NCI-H2081 (cell line): ENCODE measurements around the gene HOXA2.

ENCODE experiments used
- DNase-seq, 2 experiments: peaks; one replicate each; lab custom pipeline; 2025; lab: John Stamatoyannopoulos, UW

The HOXA2 gene

DNA sequence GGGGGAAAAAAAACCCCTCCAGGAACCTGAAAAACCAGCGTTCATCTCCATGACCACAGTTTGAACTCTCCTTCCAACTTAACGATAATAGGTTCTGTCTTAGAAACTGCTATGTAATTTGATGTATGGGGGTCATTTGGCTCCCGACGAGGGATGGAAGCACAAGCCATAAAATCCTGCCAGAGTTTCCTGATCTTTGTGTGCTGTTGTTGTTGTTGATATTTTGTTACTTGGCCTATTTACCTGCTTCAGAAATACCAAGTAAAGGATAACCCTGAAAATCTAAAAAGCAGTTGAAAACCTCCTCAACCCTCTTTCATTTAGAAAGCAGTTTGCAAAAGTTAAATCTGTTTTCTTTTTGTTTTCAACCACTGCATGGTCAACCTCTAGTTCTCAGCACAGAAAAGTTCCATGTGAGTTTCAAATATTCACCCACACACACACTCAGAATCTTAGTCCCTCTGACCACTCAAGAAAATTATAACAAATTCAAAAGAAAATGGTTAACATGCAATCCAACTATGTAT is 9.3 kb upstream of the HOXA2 start:
- DNase-seq: no peak

DNA sequence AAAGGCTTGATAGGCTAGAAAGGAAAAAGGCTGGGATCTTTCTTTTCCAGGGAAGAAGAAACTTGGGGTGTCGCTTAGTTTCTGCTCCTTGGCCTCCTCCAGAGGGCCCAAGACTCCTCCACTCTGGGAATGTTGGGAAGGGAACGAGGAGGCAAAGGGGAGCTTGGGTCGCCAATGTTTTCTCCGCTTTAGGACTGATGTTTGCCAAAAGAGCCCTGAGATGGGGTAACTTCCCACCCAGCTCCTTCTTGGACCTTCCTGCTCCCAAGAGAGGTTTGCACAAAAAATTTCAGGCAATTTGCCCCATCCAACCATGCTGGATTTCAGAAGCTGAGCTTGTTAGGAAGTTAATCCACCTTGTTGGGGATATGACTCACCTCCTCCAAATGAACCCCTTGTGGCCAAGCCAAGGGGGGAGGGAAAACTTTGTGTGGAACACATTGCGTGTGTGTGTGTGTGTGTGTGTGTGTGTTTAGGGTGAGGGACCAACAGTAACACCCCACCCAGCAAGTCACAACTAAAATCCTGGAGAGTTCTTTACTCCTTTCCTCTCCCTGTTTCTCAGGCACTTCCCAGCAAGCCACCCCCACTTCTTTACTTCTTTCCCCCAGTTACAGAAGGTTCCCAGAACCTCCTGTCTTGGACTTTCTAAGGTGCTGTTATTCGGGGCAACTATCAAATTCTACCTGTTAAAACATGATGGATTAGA is 8.7 kb upstream of the HOXA2 start:
- DNase-seq: no peak

DNA sequence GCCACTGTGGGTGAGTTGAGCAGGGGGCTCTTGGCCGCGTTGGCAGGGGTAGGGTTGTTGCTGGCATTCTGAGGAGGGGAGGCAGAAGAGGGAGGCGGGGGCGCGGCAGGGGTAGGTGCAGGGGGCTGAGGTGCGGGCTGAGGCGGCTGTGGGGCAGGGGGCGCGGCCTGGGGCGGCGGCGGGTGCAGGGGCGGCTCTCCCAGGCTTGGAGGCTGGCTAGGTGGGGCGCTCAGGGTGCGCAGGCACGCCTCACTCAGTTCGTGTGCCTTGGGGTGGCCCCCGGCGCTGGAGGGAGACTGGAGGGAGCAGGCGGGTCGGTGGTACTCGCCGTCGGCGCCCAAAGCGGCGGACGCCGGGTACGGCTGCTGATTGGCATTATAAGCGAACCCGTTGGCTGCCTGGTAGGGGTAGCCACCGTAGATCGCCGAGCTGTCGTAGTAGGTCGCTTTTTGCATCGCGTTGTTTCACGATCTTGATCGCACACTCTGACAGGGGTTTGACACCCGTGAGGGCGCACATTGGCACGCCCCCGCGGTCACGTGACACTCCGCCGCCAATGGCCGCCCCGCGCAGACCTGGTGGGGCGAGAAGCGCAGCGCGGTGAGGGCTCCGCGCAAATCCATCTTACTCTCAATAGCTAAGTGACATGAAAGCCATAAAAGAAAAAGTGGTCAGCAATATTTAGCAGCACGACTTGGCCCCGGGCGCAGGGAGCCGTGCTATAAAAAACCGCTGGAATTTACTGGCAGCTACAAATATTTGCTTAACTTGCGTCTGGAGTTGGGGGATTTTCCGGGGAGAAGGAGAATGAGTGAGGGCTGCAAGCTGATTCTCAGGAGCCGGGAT is 7.9 kb upstream of the HOXA2 start:
- DNase-seq: no peak

DNA sequence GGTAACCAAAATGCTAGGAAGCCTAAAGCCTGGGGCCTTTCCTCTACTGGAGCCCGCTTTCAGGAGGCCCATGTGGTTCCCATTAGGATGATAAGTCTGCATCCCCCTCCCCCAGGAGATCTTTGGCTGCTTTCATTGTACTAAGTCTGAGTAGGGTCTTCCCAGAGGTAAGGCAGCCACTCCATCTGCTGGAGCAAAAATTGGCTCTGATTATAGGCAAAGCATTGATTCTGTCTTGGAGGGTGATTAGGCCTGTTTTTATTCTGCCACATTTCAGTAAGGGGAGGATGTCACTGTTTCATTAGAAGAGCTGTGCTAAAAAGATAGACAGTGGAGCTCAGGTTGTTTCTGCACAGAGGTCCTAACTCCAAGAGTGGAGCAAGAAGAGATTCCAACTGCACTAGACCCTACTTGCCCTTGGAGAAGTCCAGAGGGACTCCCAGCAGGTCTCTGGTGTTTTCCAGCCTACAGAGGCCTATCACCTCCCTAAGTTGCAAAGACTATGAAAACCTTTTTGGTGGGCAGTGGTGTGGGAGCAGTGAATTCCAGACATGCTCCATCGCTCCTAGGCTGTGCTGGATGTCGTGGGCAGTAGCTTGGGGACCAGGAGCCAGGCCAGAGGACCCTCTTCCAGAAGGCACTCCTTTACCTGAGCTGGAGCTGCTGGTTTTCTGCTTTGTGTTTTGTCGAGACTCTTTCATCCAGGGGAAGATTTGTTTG is 7.1 kb upstream of the HOXA2 start:
- no peak for DNase-seq

DNA sequence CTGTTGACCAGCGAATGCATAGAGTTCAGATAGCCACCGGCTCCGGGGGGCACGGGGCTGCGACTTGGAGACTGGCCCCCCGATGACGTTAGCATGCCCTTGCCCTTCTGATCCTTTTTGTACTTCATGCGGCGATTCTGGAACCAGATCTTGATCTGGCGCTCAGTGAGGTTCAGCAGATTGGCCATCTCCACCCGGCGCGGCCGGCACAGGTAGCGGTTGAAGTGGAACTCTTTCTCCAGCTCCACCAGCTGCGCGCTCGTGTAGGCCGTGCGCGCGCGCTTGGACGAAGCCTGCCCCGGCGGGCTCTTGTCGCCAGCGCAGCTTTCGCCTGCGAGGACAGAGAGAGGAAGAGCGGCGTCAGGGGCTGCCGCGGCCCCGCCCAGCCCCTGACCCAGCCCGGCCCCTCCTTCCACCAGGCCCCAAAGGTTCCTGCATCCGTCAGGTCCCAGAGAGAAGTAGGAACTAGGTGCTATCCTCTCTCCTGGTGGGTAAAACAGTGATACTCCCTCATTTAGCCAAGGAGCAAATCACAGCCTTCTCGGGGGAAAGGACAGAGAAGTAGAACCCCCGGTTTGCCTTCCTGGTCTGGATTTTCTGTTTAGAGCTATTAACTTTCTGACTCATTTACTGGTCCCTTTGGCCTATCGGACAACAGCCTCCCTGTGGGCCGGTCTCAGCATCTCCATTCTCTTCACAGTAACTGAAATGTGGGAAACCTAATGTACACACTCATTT is 6.1 kb upstream of the HOXA2 start:
- DNase-seq: no peak

DNA sequence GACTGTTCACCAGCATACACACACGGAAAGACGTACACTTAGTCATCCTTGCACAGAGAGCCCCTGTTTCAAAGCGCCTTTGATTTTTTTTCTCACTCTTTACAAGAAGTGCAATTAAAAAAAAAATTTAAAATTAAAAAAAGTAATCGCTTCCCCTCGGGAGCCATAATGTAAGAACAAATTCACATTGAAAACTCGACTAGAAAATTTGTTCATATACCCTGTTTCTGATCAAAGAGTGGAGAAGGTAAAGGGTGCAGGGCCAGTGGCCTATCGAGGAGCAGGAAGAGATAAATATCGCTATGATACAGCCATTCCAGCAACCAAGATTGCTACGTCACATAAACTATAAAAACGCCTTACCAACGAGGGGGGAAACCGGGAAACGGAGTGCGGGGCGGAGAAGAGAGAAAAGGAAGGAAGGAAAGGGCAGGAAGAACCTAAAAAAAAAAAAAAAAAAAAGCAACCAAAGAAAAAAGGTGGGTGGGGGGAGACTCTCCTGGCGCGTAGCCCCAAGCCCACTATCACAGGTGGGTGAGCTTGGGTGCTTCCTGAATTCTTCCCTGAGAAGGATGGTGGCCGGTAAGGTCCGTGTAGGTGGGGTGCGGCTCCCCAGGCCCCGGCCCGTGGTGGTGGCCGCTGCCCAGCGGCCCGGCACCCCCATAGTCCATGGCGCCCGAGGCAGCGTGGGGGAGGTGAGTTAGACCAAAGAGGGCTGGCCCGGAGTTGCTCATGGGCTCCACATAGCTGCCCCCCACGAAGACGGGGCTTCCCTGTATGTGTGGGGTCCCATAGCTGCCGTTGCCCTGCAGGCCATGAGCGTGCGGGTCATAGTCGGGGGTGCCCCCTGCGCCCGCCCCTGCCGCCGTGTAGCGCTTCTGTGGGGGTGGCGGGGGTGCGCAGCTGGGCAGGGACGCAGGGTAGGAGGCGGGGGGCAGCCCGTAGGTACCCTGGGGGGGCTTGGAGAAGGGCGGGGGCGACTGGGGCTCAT is 5.2 kb upstream of the HOXA2 start:
- DNase-seq: no peak

DNA sequence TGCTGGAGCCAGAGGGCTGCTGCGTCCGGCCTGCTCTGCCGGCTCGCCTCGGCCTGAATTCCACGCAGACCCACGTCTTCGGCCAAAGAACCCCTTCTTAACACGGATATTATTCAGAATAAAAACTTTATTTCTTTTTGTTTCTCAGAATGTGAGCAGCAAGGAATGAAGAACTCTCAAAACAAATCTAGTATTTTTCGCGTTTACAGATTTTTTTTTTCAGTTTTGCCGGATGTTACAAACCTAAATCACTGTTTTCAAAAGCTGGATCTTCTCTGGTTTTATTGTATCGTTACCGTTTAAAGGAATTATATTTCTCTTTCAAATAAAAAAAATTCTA is 4.4 kb upstream of the HOXA2 start:
- no peak for DNase-seq

DNA sequence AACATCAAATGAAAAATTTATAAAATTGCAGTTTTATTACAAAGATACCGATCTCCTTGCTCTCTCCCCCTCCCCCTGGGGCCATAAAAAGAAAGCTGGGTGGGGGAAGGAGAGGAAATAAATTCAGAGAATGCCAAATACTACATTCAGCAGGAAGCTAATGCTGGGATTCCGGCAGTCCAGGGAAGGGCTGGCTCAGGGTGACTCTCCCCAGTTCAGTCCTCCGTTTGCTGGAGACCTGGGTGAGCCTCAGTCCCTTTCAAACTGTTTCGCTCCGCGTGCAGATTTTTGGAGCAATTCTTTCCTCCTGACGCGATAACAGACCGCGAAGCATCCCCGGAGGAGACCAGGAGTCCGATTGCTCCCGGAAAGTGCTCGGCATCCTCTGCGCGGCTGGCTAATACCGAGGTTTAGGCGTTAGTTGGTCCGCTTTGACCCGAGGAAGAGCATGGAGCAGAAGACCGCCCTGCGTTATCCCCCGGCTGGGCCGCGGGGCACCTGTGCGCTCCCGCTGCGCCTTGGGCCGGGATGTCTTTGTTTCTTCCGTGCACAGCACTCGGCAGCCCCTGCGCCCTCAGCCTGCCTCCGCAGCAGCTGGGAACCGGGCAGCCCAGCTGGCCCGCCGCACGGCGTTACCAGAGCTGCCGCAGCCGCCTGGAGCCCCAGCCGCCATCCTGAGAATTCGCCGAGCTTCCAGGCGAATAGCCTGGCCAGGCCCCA is 3.9 kb upstream of the HOXA2 start:
- no peak for DNase-seq

DNA sequence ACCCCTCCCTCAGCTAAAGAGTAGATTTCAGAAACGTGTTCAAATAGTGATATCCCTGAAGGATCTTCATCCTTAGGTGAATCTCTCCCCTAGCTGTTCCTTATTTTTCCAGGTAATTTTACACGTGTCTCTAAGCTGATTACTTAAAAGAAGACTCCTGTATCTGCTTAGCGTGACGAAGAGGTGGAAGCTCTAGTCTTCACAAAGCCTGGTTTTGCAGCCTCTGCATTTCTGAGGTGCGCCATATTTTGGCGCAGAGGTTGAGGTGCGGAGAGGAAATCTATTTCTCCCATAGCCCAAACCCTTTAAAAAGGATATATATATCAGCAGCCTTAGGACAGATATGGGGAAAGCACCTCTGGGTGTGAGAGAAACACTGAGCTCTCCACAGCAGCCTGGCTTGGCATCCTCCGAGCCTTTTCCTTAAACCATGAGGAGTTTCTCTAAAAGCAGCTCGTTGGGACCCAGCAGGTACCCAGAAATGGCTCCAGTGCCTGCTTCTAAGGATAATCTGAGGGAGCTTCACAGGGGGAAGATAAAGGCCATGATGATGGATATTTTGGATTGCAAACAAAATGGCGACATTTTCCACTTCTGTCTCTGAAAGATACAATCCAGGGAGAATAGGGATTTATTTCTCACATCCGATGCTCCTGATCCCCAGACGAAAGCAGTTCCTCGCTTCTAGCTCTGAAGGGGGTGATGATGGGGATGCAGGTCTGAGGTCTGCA is 3.0 kb upstream of the HOXA2 start:
- no peak for DNase-seq

DNA sequence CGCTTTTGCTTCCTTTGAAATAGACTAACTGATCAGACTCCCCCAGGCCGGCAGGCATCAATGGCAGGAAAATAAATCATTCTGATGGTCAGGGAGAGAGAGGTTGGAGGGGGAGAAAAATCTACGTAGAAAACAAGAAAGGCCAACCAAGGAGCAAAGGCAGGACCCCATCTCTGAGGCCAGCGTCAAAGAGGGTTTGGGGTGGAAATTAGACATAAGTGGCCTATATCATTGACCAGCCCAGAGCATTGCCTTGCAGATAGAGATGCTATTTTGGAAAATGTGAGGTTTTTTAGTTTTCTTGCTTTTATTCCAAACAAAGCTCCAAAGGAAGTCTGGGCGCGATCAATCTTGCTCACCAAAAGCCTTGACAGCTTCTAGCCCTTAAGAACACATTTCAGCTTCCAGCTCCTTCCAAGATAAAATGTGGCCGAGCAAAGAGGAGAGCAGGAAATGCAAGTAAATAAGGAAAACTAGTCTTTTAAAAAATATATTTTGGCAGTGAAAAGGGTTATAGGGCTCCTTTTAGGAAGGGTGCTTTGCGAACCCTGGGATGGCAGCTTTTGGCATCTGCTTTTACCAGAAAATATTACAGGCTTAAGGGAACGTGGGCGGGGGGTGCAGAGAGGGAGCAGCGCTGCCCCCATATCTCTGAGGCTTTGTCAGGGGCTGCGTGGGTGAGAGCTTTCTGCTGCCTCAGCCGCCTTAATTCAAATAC is 2.0 kb upstream of the HOXA2 start:
- DNase-seq: no peak

DNA sequence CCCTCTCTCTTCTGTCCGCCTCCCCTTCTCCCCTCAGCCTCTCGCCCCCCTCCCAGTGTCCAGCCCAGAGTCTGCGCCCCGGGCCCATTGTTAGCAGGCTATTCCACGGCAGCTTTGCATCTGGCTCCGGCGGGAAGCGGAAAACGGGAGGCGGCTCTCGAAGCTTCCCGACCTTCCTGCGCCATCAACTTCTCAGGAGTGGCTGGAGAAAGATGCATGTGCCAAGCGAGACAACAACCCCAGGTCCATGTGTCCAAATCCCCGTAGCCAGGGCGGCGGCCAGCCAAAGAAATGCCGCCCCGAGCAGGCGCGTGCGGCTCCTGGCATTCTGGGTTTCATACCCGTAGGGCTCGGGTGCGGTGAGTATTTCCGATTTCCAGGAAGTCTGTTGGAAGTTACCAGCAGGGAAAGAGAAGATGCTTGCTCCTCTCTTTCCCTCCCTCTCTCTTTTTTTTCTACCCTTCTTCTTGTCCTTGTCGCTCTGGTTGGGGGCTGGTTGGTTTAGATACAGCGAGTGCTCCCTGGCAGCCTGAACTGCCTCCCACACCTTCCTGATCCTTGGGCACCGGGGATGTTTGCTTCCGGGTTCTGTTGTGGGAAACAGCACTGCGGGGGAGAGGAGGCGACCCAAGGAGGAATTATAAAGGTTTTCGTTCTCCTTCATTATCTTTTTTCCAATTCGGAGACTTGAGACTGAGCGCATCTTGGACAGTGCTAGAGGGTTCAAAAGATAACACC is 1.2 kb upstream of the HOXA2 start:
- no peak for DNase-seq

DNA sequence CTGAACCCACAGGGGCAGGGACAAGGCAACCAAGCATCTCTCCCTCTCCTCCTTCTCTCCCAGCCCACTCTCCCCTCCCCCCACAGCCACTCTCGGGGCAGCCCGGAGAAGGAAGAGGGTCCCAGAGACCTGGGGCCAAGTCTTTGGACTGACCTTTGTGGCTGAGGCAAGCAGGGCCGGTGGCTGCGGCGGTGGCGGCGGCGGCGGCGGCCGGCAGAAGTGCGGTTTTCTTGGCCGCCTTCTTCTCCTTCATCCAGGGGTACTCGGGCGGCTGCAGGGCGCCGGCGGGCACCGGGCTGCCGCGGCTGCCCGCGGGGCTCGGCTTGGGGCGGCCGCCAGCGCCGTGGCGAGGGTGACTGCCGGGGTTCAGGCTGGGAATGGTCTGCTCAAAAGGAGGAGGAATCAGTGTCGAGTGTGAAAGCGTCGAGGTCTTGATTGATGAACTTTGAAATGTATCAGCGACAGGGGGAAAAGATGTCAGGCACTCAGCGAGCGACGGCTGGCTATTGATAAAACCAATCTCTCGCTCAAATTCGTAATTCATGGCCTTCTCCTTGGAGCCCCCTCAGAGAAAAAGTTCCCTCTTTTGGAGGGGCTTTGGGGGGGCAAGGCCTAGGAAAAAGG is 414 bp downstream of the HOXA2 start:
- DNase-seq: no peak

DNA sequence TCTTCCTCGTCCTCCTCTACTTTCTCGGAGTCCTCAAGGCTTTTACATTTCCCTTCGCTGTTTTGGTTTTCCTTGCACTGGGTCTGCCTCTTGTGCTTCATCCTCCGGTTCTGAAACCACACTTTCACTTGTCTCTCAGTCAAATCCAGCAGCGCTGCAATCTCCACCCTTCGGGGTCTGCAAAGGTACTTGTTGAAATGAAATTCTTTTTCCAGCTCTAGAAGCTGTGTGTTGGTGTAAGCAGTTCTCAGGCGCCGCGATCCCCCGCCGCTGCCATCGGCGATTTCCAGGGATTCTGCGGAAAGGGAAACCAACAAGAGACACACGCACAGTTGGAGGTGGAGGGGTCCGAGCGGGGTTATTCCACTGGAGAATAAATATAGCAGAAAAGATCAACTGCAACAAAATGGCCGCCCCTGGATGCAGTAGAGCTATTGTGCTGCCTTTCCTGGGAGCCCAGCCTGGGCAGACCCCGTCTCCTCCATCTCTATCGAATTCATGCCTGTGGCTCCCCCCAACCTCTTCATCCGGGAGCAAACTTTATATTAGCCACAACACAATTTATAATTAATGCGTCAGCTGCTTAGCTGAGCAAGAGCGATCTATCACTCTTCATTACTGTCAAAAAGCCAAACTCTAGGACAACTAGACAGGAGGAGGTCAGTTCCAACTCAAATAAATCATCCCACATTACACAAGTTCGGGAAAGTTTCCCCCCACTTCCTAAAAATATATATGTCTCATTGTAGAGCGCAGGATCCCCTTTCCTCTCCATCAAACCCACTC is 1.1 kb downstream of the HOXA2 start:
- no peak for DNase-seq

DNA sequence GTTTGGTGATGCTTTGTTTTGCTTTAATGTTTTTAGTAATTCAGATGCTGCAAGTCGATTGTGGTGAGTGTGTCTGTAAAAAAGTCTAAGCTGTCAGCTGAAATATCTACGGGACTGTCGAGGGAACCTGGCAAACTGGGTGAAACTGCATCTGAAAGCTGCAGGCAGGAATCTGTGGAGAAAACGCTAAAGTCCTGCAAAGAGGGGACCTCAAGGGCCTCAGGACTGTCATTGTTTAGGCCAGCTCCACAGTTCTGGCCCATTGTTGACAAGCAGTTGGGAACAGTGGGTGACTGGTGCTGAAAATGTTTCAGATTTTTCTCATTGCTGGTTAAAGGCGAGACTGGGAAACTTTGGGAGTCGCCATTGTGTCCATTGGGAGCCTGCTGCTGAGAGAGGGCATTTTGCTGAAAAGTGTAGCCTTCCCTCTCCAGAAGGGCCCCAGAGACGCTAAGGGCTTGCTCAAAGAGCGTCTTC is 1.8 kb downstream of the HOXA2 start:
- DNase-seq: no peak

DNA sequence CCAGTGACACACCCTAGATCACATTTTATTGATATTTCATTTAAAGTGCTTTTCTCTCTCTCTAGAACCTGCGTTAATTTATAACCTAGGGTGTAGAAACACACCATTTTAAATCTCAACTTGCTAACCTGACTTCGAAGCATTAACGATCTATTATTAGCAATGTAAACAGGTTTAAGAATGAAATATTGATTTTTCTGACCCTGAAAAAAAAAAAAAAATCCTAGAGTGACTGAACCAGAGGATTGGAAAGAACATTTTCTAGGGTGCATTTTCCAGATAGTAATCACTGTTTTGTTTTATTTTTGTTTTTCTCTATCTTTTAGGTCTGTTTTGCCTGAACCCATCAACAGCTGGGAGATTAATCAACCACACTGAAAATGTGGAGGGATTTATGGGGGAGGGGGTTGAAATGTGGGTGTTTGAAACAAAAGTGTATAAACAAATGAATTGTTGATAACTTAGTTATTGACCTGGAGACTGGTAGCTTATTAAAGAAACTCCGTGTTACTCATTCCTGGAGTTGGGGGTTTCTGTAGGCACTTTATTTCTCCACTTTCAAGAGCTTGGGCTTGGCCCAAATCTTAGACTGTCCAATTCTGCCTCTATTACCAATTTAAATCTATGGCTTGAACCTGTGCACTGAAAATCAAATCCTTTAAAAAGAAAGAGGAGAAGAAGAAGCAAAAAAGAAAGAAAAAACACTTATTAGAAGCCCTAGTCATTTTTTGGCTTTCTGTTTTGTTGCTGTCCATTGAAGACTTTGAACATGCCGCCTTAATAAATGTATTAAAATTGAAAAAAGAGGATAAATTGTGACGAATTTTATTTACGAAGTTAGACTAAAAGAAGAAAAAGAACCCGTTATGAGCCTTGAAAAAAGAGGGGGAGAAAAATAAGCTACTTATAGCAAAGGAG is 2.8 kb downstream of the HOXA2 start:
- no peak for DNase-seq
